SK-N-SH (cell line): ENCODE measurements around the gene NR2C2AP. TPM values are rescaled to one million over a fixed set of nuclear protein-coding genes. Genes with fewer than 3 reads are reported as not detected.

ENCODE experiments used
- CTCF ChIA-PET: fragments of 300-600, 350-600 bp; formaldehyde crosslinking; extraction: SDS; loops from one replicate; lab custom pipeline; 2021; lab: Yijun Ruan, JAX
- POLR2A ChIA-PET: fragments of 350-600 bp; sonication (Branson Sonifier 250); formaldehyde crosslinking; extraction: SDS; loops from one replicate; lab custom pipeline; 2020; ENCODE audit warnings: antibody characterized with exemption, inconsistent platforms; lab: Yijun Ruan, JAX
- DNase-seq: peaks from one replicate; pipeline ENCODE4 v3.0.0; 2012
- H2AFZ ChIP-seq: fragments of 200-600 bp; sonication (generic); 2 replicates; pipeline ENCODE4 v1.8.1; 2016; ENCODE audit warnings: antibody characterized with exemption, mild to moderate bottlenecking, low read depth
- H3F3A ChIP-seq: fragments of 200-600 bp; sonication (generic); replicated peaks from 2 replicates; pipeline ENCODE3; 2016; ENCODE audit warnings: antibody characterized with exemption, mild to moderate bottlenecking; ENCODE audit not compliant: insufficient read depth
- H3K27ac ChIP-seq, 2 experiments: fragments of 200-500 bp in 1 of 2; fragments of 200-600 bp in 1 of 2; sonication (Bioruptor generic) in 1 of 2; sonication (generic), shearing (Covaris generic) in 1 of 2; 2 replicates each; pipeline versions ENCODE4 v1.5.1 to v1.6.1; 2014 to 2016; ENCODE audit warnings: low read depth in 2 of 2, inconsistent platforms in 1 of 2, low read length in 1 of 2, mild to moderate bottlenecking in 1 of 2, mixed read lengths in 1 of 2
- H3K27me3 ChIP-seq: fragments of 200-600 bp; sonication (generic), shearing (Covaris generic); 2 replicates; pipeline ENCODE4 v1.6.1; 2016; ENCODE audit warnings: mixed run types; ENCODE audit not compliant: insufficient read depth
- H3K36me3 ChIP-seq, 2 experiments: fragments of 200-500 bp in 1 of 2; fragments of 200-600 bp in 1 of 2; sonication (Bioruptor generic) in 1 of 2; sonication (generic) in 1 of 2; replicated peaks in 1 of 2; 2 replicates each; pipeline versions ENCODE3 to v1.5.1; 2014 to 2016; ENCODE audit warnings: low read length in 1 of 2, mild to moderate bottlenecking in 1 of 2; ENCODE audit not compliant: insufficient read depth in 2 of 2, control insufficient read depth in 1 of 2
- H3K4me1 ChIP-seq, 2 experiments: fragments of 200-500 bp in 1 of 2; fragments of 200-600 bp in 1 of 2; sonication (Bioruptor generic) in 1 of 2; sonication (generic), shearing (Covaris generic) in 1 of 2; 2 replicates each; pipeline versions ENCODE4 v1.5.1 to v1.6.1; 2014 to 2016; ENCODE audit warnings: low read depth in 1 of 2, low read length in 1 of 2, mixed run types in 1 of 2; ENCODE audit not compliant: insufficient read depth in 2 of 2, control insufficient read depth in 1 of 2
- H3K4me2 ChIP-seq: fragments of 200-600 bp; sonication (generic), shearing (Covaris generic); 2 replicates; pipeline ENCODE4 v1.6.1; 2017; ENCODE audit warnings: mixed run types
- H3K4me3 ChIP-seq, 2 experiments: fragments of 200-500 bp in 1 of 2; fragments of 200-600 bp in 1 of 2; sonication (Bioruptor generic) in 1 of 2; sonication (generic), shearing (Covaris generic) in 1 of 2; 2 replicates each; pipeline versions ENCODE4 v1.5.1 to v1.8.1; 2014 to 2016; ENCODE audit warnings: low read depth in 2 of 2, inconsistent platforms in 1 of 2, low read length in 1 of 2, mild to moderate bottlenecking in 1 of 2, mixed read lengths in 1 of 2, moderate library complexity in 1 of 2
- H3K79me2 ChIP-seq: fragments of 200-600 bp; sonication (generic); 2 replicates; pipeline ENCODE4 v1.8.1; 2017; ENCODE audit warnings: mild to moderate bottlenecking; ENCODE audit not compliant: insufficient read depth
- H3K9ac ChIP-seq: fragments of 200-600 bp; sonication (generic); 2 replicates; pipeline ENCODE4 v1.6.1; 2017; ENCODE audit warnings: mixed run types
- H3K9me2 ChIP-seq: fragments of 200-600 bp; sonication (generic); 2 replicates; pipeline ENCODE4 v1.6.1; 2017; ENCODE audit warnings: mixed run types
- H3K9me3 ChIP-seq: fragments of 200-600 bp; sonication (generic); 2 replicates; pipeline ENCODE4 v1.6.1; 2017; ENCODE audit warnings: mixed run types, mild to moderate bottlenecking, moderate library complexity
- H4K20me1 ChIP-seq: fragments of 200-600 bp; sonication (generic); 2 replicates; pipeline ENCODE4 v1.6.1; 2017; ENCODE audit warnings: mild to moderate bottlenecking, mixed run types; ENCODE audit not compliant: insufficient read depth
- CHD2 ChIP-seq: fragments of 150-350 bp; IDR thresholded peaks from 2 replicates; pipeline ENCODE4 v1.6.1; 2018; ENCODE audit warnings: low read length; ENCODE audit not compliant: partially characterized antibody
- ELF1 ChIP-seq: IDR thresholded peaks from 2 replicates; pipeline ENCODE4 v1.4.0; 2012
- EZH2phosphoT487 ChIP-seq: fragments of 200-600 bp; sonication (generic); IDR thresholded peaks from 2 replicates; pipeline ENCODE4 v1.6.1; 2017; ENCODE audit warnings: low read depth, mixed run types, mild to moderate bottlenecking, antibody characterized with exemption, moderate library complexity, borderline replicate concordance
- FOSL2 ChIP-seq: IDR thresholded peaks from 2 replicates; pipeline ENCODE4 v1.4.0; 2012; ENCODE audit warnings: low read depth, mild to moderate bottlenecking, moderate library complexity, borderline replicate concordance
- FOXJ3 ChIP-seq: sonication (generic); formaldehyde crosslinking; IDR thresholded peaks from 2 replicates; pipeline ENCODE4 v1.5.1; 2020; ENCODE audit warnings: mild to moderate bottlenecking, missing genetic modification reagents
- GABPA ChIP-seq: IDR thresholded peaks from 2 replicates; pipeline ENCODE4 v1.4.0; 2012; ENCODE audit warnings: low read depth, mild to moderate bottlenecking
- MAX ChIP-seq: IDR thresholded peaks from 2 replicates; pipeline ENCODE4 v1.4.0; 2012; ENCODE audit warnings: low read depth
- NFIC ChIP-seq: IDR thresholded peaks from 2 replicates; pipeline ENCODE4 v1.4.0; 2012; ENCODE audit warnings: borderline replicate concordance
- NRF1 ChIP-seq: IDR thresholded peaks from 2 replicates; pipeline ENCODE4 v1.6.1; 2012; ENCODE audit warnings: low read depth, mild to moderate bottlenecking, low read length
- POLR2AphosphoS5 ChIP-seq: IDR thresholded peaks from 2 replicates; pipeline ENCODE4 v1.6.1; 2012; ENCODE audit warnings: low read depth, low read length
- RAD21 ChIP-seq: IDR thresholded peaks from 2 replicates; pipeline ENCODE4 v1.6.1; 2012; ENCODE audit warnings: mild to moderate bottlenecking, low read length
- RCOR1 ChIP-seq: fragments of 150-350 bp; IDR thresholded peaks from 2 replicates; pipeline ENCODE4 v1.6.1; 2017; ENCODE audit warnings: antibody characterized with exemption, low read length
- RXRA ChIP-seq: IDR thresholded peaks from 2 replicates; pipeline ENCODE4 v1.4.0; 2012; ENCODE audit warnings: low read depth, mild to moderate bottlenecking, borderline replicate concordance
- SIN3A ChIP-seq: IDR thresholded peaks from 2 replicates; pipeline ENCODE4 v1.6.1; 2012; ENCODE audit warnings: low read depth, mild to moderate bottlenecking, low read length, moderate library complexity, borderline replicate concordance
- SMC3 ChIP-seq: IDR thresholded peaks from 2 replicates; pipeline ENCODE4 v1.6.1; 2012; ENCODE audit warnings: low read depth, low read length, improper control_type of control experiment
- WGBS: methylation state at CpG from one replicate; pipeline ENCODE4 v1.1.6; 2017; ENCODE audit warnings: low lambda C conversion rate; 5-methylcytosine and 5-hydroxymethylcytosine counted together
- polyA plus RNA-seq, 3 experiments: library from polyadenylated mRNA; depleted of rRNA; stranded (reverse); fragments of >200 nt; gene quantifications; 2 replicates each; pipeline ENCODE4 v1.2.3, GENCODE V29; 2012
- TF ChIP-seq, protein P1 (sequence below): fragments of 150-350 bp; IDR thresholded peaks from 2 replicates; pipeline ENCODE4 v1.6.1; 2017; ENCODE audit warnings: antibody characterized with exemption, low read length, low read depth, borderline replicate concordance
- TF ChIP-seq, protein P2 (sequence below): IDR thresholded peaks from 2 replicates; pipeline ENCODE4 v1.4.0; 2012; ENCODE audit warnings: low read depth, borderline replicate concordance
- TF ChIP-seq, protein P3 (sequence below): IDR thresholded peaks from 2 replicates; pipeline ENCODE4 v1.4.0; 2012; ENCODE audit warnings: low read depth, borderline replicate concordance
- TF ChIP-seq, protein P4 (sequence below): fragments of 200-600 bp; sonication (generic); IDR thresholded peaks from 2 replicates; pipeline ENCODE4 v1.6.1; 2017; ENCODE audit warnings: antibody characterized with exemption, mild to moderate bottlenecking, moderate library complexity
- TF ChIP-seq, protein P5 (sequence below): IDR thresholded peaks from 2 replicates; pipeline ENCODE4 v1.6.1; 2012; ENCODE audit warnings: mild to moderate bottlenecking, low read depth, low read length, moderate library complexity

Gene NR2C2AP
- polyA plus RNA-seq, 1 of the 3 experiments (the other 2 are of a cell fraction): 21.9 TPM

DNA sequence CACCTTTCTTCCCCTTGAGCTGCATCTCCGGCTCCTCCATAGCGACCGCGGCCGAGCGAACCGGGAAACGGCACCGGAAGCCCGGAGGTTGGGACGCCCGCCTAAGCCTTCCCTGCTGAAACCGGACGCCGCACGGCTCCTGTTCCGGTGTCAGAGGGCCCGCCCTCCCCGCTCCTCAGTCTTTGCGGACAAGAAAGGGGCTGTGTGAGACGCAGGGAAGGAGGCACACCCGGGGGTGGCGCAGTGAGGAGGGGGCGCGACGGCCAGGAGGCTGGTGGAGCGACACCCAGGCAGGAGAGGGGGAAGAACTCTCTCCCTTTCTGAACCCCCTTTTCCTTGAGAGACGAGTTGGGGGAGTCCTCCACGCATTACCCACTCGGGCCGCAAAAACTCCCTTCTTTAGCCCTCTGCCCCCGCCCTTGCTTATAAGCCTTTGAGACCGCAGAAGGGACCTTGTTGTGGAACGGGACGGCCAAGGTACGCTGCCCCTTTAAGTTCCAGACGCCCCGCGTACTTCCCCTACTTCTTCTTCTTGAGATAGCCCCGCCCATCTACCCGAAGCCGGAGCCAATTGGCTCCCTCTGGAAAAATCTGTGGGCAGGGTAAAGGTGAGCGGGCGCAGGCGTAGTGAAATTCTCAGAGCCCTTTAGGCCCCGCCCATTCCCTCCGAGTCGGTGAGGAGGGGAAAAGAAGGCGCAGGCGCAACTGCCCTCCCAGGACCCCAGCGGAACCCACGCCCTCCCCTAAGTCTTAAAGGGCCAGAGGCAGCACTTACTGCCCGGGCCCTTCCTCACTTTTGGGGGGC is 10.9 kb downstream of the NR2C2AP start, which contains the start of the genes BORCS8 and RFXANK (continued):
- TF ChIP-seq, protein P1, sequence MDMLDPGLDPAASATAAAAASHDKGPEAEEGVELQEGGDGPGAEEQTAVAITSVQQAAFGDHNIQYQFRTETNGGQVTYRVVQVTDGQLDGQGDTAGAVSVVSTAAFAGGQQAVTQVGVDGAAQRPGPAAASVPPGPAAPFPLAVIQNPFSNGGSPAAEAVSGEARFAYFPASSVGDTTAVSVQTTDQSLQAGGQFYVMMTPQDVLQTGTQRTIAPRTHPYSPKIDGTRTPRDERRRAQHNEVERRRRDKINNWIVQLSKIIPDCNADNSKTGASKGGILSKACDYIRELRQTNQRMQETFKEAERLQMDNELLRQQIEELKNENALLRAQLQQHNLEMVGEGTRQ: no peak
- TF ChIP-seq CHD2 (peak; percentile 54), GABPA (peak; percentile 95), RAD21 (no peak), SIN3A (peak; percentile 74; the same call in 1 of the 2 replicates), ELF1 (peak; percentile 85)

GRCh38 chr19:19191768-19192077 is 11.5 kb downstream of the NR2C2AP start:
- H3K9me3 ChIP-seq: no peaks in the 10 kb centered on the region
- peak overlapping the region; percentile 58 to 91 for H3K4me3 ChIP-seq
- peaks cover 0 to 4% of the 10 kb centered on the region in 2 experiments for H3K36me3 ChIP-seq
- DNase-seq: no peak
- H3K27ac ChIP-seq: peak overlapping the region; percentile 94 to 97
- H3K79me2 ChIP-seq: peaks cover 50% of the 10 kb centered on the region
- peak overlapping the region; percentile 97 for H3K9ac ChIP-seq
- peaks cover 11 to 14% of the 10 kb centered on the region in 2 experiments; a peak in 2 of 4 replicates for H3K4me1 ChIP-seq
- H3K27me3 ChIP-seq: no peaks in the 10 kb centered on the region
- H3K9me2 ChIP-seq: no peaks in the 10 kb centered on the region
- H4K20me1 ChIP-seq: no peaks in the 10 kb centered on the region
- peak overlapping the region; percentile 33; the same call in 1 of the 2 replicates for H2AFZ ChIP-seq
- CTCF ChIA-PET: interaction anchor here (0.8 to 1.7 kb wide), 8 partner anchors 10 to 175 kb away, joined by 3 to 15 read pairs (median 4); partner anchors contain the start of gene NR2C2AP
- WGBS: 0% methylated on average over 16 of the region's 17 CpGs
- POLR2A ChIA-PET: interaction anchor here (0.6 to 2.5 kb wide), 3 partner anchors 11 to 180 kb away, joined by 3 to 10 read pairs (median 3); partner anchors contain the start of gene NR2C2AP
- H3K4me2 ChIP-seq: peak overlapping the region; percentile 90
- H3F3A ChIP-seq: peaks cover 3% of the 10 kb centered on the region
- no peak for TF ChIP-seq NRF1
- no peak for TF ChIP-seq RCOR1
- no peak for TF ChIP-seq NFIC
- no peak for TF ChIP-seq EZH2phosphoT487
- TF ChIP-seq, protein P2, sequence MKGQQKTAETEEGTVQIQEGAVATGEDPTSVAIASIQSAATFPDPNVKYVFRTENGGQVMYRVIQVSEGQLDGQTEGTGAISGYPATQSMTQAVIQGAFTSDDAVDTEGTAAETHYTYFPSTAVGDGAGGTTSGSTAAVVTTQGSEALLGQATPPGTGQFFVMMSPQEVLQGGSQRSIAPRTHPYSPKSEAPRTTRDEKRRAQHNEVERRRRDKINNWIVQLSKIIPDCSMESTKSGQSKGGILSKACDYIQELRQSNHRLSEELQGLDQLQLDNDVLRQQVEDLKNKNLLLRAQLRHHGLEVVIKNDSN: no peak
- no peak for TF ChIP-seq FOXJ3 (CRISPR knock-in tag)
- no peak for TF ChIP-seq RXRA
- TF ChIP-seq MAX: no peak
- no peak for TF ChIP-seq POLR2AphosphoS5
- TF ChIP-seq ELF1: no peak
- no peak for TF ChIP-seq SIN3A
- TF ChIP-seq CHD2: no peak
- TF ChIP-seq, protein P3, sequence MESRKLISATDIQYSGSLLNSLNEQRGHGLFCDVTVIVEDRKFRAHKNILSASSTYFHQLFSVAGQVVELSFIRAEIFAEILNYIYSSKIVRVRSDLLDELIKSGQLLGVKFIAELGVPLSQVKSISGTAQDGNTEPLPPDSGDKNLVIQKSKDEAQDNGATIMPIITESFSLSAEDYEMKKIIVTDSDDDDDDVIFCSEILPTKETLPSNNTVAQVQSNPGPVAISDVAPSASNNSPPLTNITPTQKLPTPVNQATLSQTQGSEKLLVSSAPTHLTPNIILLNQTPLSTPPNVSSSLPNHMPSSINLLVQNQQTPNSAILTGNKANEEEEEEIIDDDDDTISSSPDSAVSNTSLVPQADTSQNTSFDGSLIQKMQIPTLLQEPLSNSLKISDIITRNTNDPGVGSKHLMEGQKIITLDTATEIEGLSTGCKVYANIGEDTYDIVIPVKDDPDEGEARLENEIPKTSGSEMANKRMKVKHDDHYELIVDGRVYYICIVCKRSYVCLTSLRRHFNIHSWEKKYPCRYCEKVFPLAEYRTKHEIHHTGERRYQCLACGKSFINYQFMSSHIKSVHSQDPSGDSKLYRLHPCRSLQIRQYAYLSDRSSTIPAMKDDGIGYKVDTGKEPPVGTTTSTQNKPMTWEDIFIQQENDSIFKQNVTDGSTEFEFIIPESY: no peak
- TF ChIP-seq, protein P4, sequence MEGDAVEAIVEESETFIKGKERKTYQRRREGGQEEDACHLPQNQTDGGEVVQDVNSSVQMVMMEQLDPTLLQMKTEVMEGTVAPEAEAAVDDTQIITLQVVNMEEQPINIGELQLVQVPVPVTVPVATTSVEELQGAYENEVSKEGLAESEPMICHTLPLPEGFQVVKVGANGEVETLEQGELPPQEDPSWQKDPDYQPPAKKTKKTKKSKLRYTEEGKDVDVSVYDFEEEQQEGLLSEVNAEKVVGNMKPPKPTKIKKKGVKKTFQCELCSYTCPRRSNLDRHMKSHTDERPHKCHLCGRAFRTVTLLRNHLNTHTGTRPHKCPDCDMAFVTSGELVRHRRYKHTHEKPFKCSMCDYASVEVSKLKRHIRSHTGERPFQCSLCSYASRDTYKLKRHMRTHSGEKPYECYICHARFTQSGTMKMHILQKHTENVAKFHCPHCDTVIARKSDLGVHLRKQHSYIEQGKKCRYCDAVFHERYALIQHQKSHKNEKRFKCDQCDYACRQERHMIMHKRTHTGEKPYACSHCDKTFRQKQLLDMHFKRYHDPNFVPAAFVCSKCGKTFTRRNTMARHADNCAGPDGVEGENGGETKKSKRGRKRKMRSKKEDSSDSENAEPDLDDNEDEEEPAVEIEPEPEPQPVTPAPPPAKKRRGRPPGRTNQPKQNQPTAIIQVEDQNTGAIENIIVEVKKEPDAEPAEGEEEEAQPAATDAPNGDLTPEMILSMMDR: no peak
- TF ChIP-seq RAD21: no peak
- no peak for TF ChIP-seq SMC3
- TF ChIP-seq FOSL2: no peak
- TF ChIP-seq, protein P5, sequence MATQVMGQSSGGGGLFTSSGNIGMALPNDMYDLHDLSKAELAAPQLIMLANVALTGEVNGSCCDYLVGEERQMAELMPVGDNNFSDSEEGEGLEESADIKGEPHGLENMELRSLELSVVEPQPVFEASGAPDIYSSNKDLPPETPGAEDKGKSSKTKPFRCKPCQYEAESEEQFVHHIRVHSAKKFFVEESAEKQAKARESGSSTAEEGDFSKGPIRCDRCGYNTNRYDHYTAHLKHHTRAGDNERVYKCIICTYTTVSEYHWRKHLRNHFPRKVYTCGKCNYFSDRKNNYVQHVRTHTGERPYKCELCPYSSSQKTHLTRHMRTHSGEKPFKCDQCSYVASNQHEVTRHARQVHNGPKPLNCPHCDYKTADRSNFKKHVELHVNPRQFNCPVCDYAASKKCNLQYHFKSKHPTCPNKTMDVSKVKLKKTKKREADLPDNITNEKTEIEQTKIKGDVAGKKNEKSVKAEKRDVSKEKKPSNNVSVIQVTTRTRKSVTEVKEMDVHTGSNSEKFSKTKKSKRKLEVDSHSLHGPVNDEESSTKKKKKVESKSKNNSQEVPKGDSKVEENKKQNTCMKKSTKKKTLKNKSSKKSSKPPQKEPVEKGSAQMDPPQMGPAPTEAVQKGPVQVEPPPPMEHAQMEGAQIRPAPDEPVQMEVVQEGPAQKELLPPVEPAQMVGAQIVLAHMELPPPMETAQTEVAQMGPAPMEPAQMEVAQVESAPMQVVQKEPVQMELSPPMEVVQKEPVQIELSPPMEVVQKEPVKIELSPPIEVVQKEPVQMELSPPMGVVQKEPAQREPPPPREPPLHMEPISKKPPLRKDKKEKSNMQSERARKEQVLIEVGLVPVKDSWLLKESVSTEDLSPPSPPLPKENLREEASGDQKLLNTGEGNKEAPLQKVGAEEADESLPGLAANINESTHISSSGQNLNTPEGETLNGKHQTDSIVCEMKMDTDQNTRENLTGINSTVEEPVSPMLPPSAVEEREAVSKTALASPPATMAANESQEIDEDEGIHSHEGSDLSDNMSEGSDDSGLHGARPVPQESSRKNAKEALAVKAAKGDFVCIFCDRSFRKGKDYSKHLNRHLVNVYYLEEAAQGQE: no peak
